Tibial nerve (tissue), 4 donors: ENCODE measurements around the gene TMEM239.

Experiments
- EP300 ChIP-seq, 2 donors: sonication (generic); formaldehyde crosslinking; IDR thresholded peaks; one replicate each; pipeline ENCODE4 v1.6.1; 2017; ENCODE audit warnings: antibody characterized with exemption in 2 of 2, mild to moderate bottlenecking in 1 of 2
- TF ChIP-seq, protein P1 (sequence below), 5 experiments: fragments of 200-600 bp in 3 of 5; fragments of 450-650 bp in 2 of 5; sonication (generic) in 3 of 5; IDR thresholded peaks; one replicate each; pipeline ENCODE4 v1.5.1; 2016 to 2019; ENCODE audit warnings: antibody characterized with exemption in 5 of 5, mild to moderate bottlenecking in 3 of 5, moderate library complexity in 2 of 5

DNA sequence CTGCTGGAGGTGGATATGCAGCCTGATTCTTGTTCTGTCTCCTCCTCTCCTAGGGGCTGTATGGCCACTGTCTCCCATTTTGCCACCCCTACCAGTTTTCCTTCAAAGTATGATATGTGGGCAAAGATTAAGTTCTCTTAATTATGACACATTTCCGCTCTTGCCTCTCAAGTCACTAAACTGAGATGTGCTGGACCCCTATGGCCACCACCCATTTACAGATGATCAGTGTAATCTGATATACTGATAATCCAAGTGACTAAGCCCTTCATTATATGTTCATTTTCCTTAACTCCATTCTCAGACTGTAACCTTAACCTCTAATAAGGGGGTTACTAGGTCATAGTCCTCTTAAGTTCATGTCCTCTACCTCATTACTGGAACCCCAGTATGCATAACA, 2.1 kb upstream of the TMEM239 start:
- TF ChIP-seq, protein P1, sequence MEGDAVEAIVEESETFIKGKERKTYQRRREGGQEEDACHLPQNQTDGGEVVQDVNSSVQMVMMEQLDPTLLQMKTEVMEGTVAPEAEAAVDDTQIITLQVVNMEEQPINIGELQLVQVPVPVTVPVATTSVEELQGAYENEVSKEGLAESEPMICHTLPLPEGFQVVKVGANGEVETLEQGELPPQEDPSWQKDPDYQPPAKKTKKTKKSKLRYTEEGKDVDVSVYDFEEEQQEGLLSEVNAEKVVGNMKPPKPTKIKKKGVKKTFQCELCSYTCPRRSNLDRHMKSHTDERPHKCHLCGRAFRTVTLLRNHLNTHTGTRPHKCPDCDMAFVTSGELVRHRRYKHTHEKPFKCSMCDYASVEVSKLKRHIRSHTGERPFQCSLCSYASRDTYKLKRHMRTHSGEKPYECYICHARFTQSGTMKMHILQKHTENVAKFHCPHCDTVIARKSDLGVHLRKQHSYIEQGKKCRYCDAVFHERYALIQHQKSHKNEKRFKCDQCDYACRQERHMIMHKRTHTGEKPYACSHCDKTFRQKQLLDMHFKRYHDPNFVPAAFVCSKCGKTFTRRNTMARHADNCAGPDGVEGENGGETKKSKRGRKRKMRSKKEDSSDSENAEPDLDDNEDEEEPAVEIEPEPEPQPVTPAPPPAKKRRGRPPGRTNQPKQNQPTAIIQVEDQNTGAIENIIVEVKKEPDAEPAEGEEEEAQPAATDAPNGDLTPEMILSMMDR (IDR thresholded peaks at IDR 0.05): no peak
- no peak for TF ChIP-seq EP300 (IDR thresholded peaks at IDR 0.05)
